Ovary (tissue), 9 donors: ENCODE data around the gene POP4. TPM values are rescaled to one million over a fixed set of nuclear protein-coding genes. Genes with fewer than 3 reads are reported as not detected.

Experiments used
- DNase-seq, 5 donors: peaks; one replicate each; pipeline ENCODE4 v3.0.0-alpha.2; 2019 to 2020
- H3K27ac ChIP-seq, 2 donors: fragments of 200-600 bp; one replicate each; pipeline versions ENCODE4 v1.5.1 to v1.8.0; 2019 to 2022
- H3K27me3 ChIP-seq: fragments of 200-600 bp; one replicate; pipeline ENCODE4 v1.8.0; 2022
- H3K36me3 ChIP-seq: fragments of 200-600 bp; sonication (generic); one replicate; pipeline ENCODE4 v1.5.1; 2019
- H3K4me1 ChIP-seq: one replicate; pipeline ENCODE4 v1.8.1; 2013; ENCODE audit warnings: mild to moderate bottlenecking, moderate library complexity; ENCODE audit not compliant: insufficient read depth
- H3K4me3 ChIP-seq: fragments of 200-600 bp; sonication (generic); one replicate; pipeline ENCODE4 v1.5.1; 2017
- H3K9me3 ChIP-seq, 2 donors: fragments of 200-600 bp in 1 of 2; sonication (generic) in 1 of 2; one replicate each; pipeline versions ENCODE4 v1.5.1 to v1.8.1; 2013 to 2019; ENCODE audit warnings: mild to moderate bottlenecking in 1 of 2, moderate library complexity in 1 of 2
- CTCF ChIP-seq, 3 donors: fragments of 450-650 bp in 2 of 3; fragments of 200-600 bp in 1 of 3; IDR thresholded peaks; one replicate each; pipeline versions ENCODE4 v1.5.1 to v1.8.0; 2016 to 2022; ENCODE audit warnings: antibody characterized with exemption in 3 of 3, mild to moderate bottlenecking in 1 of 3
- EP300 ChIP-seq: sonication (generic); formaldehyde crosslinking; IDR thresholded peaks from one replicate; pipeline ENCODE4 v1.6.1; 2017; ENCODE audit warnings: antibody characterized with exemption
- POLR2A ChIP-seq: fragments of 450-650 bp; IDR thresholded peaks from one replicate; pipeline ENCODE4 v1.6.1; 2017; ENCODE audit warnings: antibody characterized with exemption, mild to moderate bottlenecking, moderate library complexity
- WGBS, 3 donors: extraction: QIAGEN DNeasy Blood & Tissue Kit in 1 of 3; methylation state at CpG; one replicate each; pipeline versions ENCODE4 v1.1.5 to v1.1.7; 2013 to 2017; 5-methylcytosine and 5-hydroxymethylcytosine counted together
- intact Hi-C, 4 donors: fragments of 100-400 bp; cut with DNase I; formaldehyde crosslinking; loops; one replicate each; pipeline versions ENCODE4 v1.11.0 to v1.15.1; 2022 to 2023
- polyA plus RNA-seq, 2 donors: library from polyadenylated mRNA; stranded (reverse); fragments of 200-250 nt in 1 of 2; fragments of 350-450 nt in 1 of 2; fragmentation: Illumina TruSeq in 1 of 2; extraction: RNeasy Lipid Tissue Mini Kit (QIAGEN cat#74804) in 1 of 2; gene quantifications; one replicate each; pipeline ENCODE4 v1.2.3, GENCODE V29; 2013 to 2014
- total RNA-seq, 7 donors: library from RNA; depleted of rRNA in 2 of 7; stranded (reverse); fragments of >200 nt in 2 of 7; fragmentation: NEBNext Ultra II Directional in 3 of 7; extraction: Animal tissue kit (Norgen Biotek cat#: 25700) in 3 of 7; gene quantifications; one replicate each; pipeline versions ENCODE4 v1.1.0 to v1.2.4, GENCODE V29; 2016 to 2023
- donor health status: DM: no; HTN: no; CAD: no; lungs with moderate emphysema.
- donor health status: DM: no; HTN: no; CAD: no.
- donor health status: Bipolar disorder and iron deficiency.
- donor health status: DM: yes; HTN: yes; CAD: no.
- donor health status: DM: no; HTN: no; CAD: no.
- donor health status: DM: yes; HTN: yes; CAD: no.

The POP4 gene
- total and polyA plus RNA-seq, 9 donors, result 32.9 to 92.9 (median 38.9) TPM

- Histone ChIP-seq H3K9me3 (no peaks in the 10 kb centered on the region), H3K36me3 (no peaks in the 10 kb centered on the region), H3K4me1 (no peaks in the 10 kb centered on the region), H3K4me3 (no peak overlapping the region), H3K27ac (no peak overlapping the region), H3K27me3 (no peaks in the 10 kb centered on the region)
- TF ChIP-seq CTCF (IDR thresholded peaks at IDR 0.05) (no peak), EP300 (no peak), POLR2A (no peak)
- WGBS, 3 donors, result 32 to 41% (median 33%) methylated on average over 12 of the region's 12 CpGs
- no peak for DNase-seq
- intact Hi-C loops, result no loop called here
These were observed 30.7 kb downstream of the POP4 start for GRCh38 chr19:29636553-29637360.

- TF ChIP-seq EP300 (no peak), CTCF (IDR thresholded peaks at IDR 0.05) (no peak), POLR2A (no peak)
- Histone ChIP-seq H3K27ac (no peak overlapping the region), H3K27me3 (no peaks in the 10 kb centered on the region), H3K4me1 (no peaks in the 10 kb centered on the region), H3K36me3 (no peaks in the 10 kb centered on the region), H3K9me3 (no peaks in the 10 kb centered on the region), H3K4me3 (no peak overlapping the region)
- intact Hi-C loops, result no loop called here
- no peak for DNase-seq
- 84 to 87% (median 86%) methylated on average over 8 of the region's 8 CpGs for WGBS, 3 donors
These were observed 33.0 kb downstream of the POP4 start for GRCh38 chr19:29639086-29639485.

- Histone ChIP-seq H3K27ac (no peak overlapping the region), H3K4me1 (no peaks in the 10 kb centered on the region), H3K9me3 (no peaks in the 10 kb centered on the region), H3K27me3 (no peaks in the 10 kb centered on the region), H3K4me3 (no peak overlapping the region), H3K36me3 (no peaks in the 10 kb centered on the region)
- WGBS, 3 donors, result 84 to 89% (median 88%) methylated on average over 12 of the region's 12 CpGs
- peak in 1 of 5 donors; percentile 17 for DNase-seq
- intact Hi-C loops, result no loop called here
- TF ChIP-seq CTCF (IDR thresholded peaks at IDR 0.05) (no peak), EP300 (no peak), POLR2A (no peak)
These were observed 34.1 kb downstream of the POP4 start for GRCh38 chr19:29640231-29640630.

DNA sequence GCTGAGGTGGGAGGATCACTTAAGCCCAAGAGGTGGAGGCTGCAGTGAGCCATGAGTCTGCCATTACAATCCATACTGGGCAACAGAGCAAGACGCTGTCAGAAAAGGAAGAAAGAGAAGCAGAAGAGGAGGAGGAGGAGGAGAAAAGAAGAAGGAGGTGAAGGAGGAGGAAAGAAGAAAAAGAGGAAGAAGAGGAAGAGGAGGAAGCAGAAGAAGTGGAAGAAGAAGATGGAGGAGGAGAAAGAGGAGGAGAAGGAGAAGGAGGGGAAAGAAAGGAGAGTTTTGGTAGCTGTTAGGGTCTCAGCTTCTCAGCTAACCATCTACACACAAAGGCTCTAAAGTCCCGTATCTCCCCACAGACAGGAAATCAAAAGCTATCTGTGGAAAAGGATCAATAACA lies 35.5 kb downstream of the POP4 start:
- no peak overlapping the region for H3K27ac ChIP-seq

More for the DNA sequence above, 35.5 kb downstream of the POP4 start:
- Histone ChIP-seq H3K4me3 (no peak overlapping the region), H3K27me3 (no peaks in the 10 kb centered on the region), H3K36me3 (no peaks in the 10 kb centered on the region), H3K9me3 (no peaks in the 10 kb centered on the region), H3K4me1 (no peaks in the 10 kb centered on the region)
- intact Hi-C loops, result no loop called here
- 81 to 91% (median 88%) methylated on average over 2 of the region's 2 CpGs for WGBS, 3 donors
- DNase-seq, result no peak
- TF ChIP-seq CTCF (IDR thresholded peaks at IDR 0.05) (no peak), EP300 (no peak), POLR2A (no peak)
